Right kidney (tissue), 9 donors: ENCODE data around the gene SLC39A9.

Source experiments
- DNase-seq: peaks from one replicate; pipeline ENCODE4 v3.0.0-alpha.2; 2016
- long read RNA-seq, 8 donors: transcript quantifications; one replicate each; lab custom pipeline, GENCODE V29; 2026

Gene SLC39A9, protein sequence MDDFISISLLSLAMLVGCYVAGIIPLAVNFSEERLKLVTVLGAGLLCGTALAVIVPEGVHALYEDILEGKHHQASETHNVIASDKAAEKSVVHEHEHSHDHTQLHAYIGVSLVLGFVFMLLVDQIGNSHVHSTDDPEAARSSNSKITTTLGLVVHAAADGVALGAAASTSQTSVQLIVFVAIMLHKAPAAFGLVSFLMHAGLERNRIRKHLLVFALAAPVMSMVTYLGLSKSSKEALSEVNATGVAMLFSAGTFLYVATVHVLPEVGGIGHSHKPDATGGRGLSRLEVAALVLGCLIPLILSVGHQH
- long read RNA-seq, donor 1, full-length matches to known transcripts = 11 of 11 reads
- long read RNA-seq, donor 1, partial matches to known transcripts = 0 of 11 reads
- long read RNA-seq, donor 1, other reads (novel, unspliced or antisense) = 0 of 11 reads
- long read RNA-seq, donor 2, full-length matches to known transcripts = 8 of 8 reads
- long read RNA-seq, donor 2, partial matches to known transcripts = 0 of 8 reads
- long read RNA-seq, donor 2, other reads (novel, unspliced or antisense) = 0 of 8 reads
- long read RNA-seq, donor 3, partial matches to known transcripts = 195 of 346 reads
- long read RNA-seq, donor 3, other reads (novel, unspliced or antisense) = 146 of 346 reads
- long read RNA-seq, donor 4, full-length matches to known transcripts = 12 of 12 reads
- long read RNA-seq, donor 4, partial matches to known transcripts = 0 of 12 reads
- long read RNA-seq, donor 4, other reads (novel, unspliced or antisense) = 0 of 12 reads
- long read RNA-seq, donor 5, full-length matches to known transcripts = 9 of 9 reads
- long read RNA-seq, donor 5, partial matches to known transcripts = 0 of 9 reads
- long read RNA-seq, donor 5, other reads (novel, unspliced or antisense) = 0 of 9 reads
- long read RNA-seq, donor 6, full-length matches to known transcripts = 9 of 312 reads
- long read RNA-seq, donor 6, partial matches to known transcripts = 296 of 312 reads
- long read RNA-seq, donor 6, other reads (novel, unspliced or antisense) = 7 of 312 reads
- long read RNA-seq, donor 7 = 0 reads
- long read RNA-seq, donor 8, transcript SLC39A9-202 (7 exons, 3,560 nt) = major isoform, 11 of 13 reads
- long read RNA-seq, donor 8, partial matches to known transcripts = 0 of 13 reads
- long read RNA-seq, donor 8, other reads (novel, unspliced or antisense) = 0 of 13 reads

DNA sequence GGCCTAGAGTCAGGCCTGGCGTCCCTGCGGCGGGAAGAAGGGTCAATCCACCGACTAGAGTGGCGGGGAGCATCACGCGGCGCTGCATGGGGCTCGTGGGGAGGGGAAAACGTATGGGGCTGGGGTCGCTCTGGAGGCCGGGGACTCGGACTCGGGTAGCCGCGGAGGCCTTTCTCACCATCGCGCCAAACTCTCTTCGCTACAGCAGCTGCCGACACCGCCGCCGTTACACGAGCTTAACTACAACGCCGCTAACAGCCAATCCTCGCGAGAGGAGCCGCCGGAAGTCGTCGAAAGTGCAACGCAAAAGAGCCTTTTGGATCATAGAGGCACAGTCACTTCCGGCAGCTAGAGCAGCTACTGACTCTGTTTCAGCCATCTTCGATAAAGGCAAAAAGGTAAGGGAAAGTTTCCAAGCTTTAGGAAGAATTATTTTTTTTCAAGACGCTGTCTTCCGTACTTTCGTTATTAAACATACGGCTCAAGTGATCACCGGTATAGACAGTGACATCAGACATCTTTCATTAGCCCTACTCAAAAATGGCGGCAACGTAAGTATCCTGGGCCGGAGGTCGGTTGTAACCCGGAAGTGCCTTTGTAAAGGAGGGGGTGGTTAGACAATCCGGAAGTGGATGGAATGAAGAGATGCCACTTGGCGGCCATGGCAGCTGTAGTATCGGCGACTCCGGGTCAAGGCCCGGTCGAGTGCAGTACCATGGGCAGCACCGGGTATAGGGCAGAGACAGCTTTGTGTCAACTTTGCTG lies at the start of gene SLC39A9, which contains the start of gene ERH:
Gene SLC39A9 (plus strand): TSS at position 640 of the 765 bp plus-strand sequence. CDS start 678 bp downstream, outside the sequence.
Gene ERH (minus strand): TSS at position 247 of the 765 bp plus-strand sequence. CDS start 66 bp downstream, at position 181.
- peak; percentile 97 for DNase-seq

DNA sequence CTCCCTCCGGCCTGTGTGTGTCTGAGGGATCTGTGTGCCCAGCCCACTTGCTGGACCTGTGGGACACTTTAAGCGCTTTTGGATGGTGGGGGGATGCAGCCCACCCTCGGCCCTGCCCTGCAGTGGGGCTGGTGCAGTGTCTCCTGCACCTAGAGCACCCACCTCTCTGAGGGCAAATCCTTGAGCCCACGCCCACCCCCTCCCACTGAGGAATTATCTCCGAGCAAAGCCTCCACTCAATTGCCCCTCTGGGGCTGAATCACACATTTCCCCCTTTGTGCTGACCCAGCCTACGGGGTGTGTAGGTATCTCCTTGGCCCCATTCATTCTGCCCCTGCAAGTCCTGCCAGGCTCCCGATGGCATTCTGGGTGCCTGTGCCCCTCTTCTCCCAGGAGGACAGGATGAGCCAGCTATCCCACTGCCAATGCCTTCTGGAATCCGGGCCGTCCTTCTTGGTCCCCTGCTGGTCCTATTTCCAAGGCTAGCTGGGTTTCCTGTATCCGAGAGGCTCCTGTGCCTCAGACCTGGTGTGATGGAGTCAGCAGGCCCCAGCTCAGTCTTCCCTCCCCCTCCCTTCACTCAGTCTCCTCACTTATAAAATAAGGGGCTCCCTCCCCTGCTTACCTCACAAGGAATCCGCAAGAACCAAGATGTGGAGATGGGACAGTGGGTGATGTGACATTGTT lies 49.3 kb upstream of the SLC39A9 start:
- no peak for DNase-seq

DNA sequence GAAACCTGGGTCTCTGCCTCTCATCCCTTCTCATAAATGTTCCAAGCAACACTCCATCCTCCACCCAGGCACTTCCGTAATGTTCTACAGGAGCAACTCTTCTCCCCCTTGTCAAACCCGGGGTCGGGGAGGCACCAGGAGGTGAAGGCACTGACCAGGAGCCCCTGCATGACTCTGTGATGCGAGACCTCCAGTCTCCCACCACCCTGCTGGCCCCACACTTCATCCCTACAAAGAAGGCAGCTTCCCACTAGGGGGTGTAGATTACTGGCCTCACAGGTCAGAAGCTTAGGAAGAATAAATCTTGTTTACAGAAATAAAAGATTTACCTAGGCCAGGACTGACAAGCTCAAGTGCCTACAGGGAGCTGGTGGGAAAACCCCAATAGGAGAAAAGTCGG lies 47.6 kb upstream of the SLC39A9 start:
- no peak for DNase-seq

DNA sequence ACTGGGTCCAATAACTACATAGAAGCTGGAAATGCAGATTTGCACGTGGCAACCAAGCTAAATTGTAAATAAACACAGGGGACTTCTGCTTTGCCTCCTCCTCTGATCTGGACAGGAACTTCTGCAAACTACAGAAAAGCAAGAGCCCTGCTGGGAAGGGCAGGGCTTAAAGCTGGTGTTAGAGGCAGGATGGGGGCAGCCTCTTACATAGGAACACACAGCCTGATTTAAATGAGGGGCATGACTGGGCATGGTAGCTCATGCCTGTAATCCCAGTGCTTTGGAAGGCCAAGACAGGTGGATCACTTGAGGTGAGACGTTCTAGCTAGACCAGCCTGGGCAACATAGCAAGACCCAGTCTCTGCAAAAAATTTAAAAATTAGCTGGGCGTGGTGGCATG lies 47.1 kb upstream of the SLC39A9 start:
- DNase-seq = no peak

DNA sequence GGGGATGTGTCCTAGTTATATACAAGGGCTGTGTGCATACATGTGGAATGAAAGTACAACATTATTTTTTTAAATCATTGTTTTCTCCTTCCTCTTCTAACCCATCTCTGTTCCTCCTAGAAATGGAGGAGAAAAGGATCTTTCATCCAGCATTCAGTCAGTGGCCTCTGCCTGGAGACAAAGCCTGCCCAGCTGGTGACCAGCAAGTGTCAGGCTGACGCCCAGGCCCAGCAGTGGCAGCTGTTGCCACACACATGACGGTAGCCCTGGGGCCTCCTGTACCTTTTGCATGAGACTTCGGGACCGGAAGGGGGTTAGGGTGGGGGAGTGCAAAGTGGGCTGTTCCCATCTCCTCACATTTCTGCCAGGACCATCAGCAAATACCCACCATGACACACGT lies 46.6 kb upstream of the SLC39A9 start:
- DNase-seq = no peak

DNA sequence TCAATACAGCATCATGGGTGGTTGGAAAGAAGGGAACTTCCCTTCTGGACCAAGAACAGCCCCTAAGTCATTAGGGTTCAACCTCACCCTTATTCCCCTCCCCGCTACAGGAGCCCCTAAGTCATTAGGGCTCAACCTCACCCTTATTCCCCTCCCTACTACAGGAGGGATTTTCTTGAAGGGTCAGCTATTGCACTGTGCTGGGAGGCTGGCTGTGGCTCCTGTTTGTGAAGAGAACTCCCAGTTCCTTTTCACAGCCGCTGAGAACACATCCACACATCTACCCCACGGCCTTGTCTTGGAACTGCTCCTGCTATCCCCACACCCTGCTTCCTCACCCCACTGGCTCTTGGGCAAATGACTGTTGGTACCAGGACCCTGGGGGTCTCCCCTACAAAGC lies 45.3 kb upstream of the SLC39A9 start:
- no peak for DNase-seq

DNA sequence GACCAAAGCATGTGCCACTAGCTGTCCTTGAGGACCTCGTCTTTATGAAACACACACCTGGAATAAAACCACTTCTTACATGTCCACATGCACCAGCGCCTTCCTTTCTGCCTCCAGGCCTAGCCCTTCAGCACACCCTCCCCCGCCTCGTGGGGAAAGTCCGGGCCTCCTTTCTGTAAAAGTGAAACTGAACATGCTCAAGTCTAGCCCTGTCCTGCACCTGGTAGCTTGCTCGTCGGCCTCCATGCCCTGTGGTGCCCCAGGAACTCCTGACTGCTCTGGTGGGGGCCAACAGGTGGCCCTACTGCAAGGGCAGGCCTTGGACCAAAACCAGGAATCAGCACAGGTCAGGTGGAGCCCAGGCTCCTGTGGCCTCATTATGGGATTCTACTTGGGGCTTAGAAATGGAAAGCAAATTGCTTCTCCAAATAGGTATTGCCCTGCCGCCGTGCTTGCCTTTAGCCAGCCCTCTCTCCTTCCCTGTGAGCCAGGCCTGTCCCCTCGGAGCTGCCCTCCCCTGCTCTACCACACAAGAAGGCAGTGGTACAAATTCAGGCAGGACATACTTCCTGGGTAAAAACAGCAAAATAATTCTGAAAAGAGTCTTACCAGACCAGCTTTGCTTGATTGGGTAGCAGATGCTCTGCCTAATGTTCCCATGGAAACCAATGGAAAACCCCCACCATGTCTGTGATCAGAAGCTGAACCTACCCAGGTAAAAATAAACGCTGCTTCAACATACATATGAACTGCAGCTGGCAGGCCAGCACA lies 43.9 kb upstream of the SLC39A9 start:
- no peak for DNase-seq

DNA sequence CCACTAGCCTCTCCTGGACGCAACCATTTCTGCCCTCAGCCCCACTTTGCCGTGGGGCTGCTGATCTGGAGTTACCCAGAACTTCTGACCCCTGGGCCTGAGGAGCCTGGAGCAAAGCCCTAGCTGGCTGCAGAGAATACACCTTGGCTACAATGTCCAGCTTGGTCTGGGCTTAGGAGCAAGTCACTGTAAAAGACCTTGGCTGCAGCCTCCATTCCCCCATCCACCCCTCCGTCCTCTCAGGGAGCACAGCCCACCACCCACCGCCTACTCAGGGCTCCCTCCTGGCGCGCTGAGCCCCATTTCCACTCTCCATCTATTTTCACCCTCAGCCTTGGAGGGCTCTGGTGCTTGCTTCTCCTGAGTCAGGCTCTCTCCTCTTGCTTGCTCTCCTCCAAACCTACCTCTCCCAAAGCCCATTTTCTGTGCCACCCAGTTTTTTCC lies 43.3 kb upstream of the SLC39A9 start:
- DNase-seq = no peak

DNA sequence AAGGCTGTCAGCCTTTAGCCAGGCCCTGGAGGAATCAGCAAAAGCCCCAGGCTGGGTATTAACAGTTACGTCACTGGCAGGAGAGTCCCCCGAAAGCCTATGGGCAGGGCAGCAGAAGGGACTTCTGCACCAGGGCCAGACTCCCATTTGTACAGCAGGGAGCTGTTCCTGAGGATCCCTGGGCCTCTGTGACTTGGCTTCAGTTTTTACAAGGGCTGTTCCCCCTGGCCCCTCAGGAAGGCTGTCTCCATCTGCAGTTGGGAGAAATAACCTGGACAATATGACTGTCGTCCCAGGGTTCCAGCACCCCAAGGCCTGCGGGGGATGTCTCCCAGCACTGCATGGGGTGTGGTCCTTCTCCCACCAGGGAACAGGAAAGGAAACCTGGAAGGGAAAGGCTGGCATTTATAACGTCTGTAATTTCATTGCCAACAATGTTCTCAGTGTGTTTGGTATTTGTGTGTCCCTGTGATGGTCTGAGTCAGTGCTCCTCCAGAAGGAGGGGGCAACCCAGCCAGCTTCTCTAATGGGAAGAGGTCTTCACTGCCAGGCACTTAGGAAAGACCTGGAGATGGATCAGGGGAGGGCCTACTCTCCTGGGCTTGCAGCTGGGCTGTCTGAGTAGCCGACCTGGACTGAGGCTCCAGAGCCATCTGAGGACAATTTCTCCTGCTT lies 42.7 kb upstream of the SLC39A9 start:
- DNase-seq = no peak

DNA sequence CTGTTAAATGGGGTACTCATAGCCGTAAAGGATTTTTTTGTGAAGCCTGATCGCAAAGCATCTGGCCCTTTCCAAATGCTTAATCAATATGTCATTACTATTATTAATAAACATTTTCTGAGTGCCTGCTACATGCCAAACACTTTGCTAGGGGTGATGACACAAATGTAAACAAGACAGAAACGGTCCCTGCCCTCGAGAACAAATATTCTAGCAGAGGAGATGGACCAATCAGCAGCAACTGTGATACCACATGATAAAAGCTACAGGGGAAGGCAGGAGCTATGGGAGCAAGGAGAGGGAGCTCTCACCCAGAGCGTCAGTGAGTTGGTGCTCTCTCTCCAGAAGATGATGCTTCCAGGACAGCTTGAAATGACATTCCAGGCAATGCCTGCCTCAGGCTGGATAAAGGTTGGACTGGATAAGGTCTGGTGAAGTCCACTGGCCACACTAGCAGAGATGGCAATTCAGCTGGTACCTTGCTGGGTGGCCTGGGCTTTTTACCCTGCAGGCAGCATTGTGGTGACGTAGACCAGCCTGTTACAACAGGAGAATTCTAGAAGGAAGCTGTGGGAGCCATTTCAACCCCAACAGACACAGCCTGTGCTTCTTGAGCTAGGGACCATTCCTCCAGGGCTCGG lies 41.5 kb upstream of the SLC39A9 start:
- DNase-seq = no peak

DNA sequence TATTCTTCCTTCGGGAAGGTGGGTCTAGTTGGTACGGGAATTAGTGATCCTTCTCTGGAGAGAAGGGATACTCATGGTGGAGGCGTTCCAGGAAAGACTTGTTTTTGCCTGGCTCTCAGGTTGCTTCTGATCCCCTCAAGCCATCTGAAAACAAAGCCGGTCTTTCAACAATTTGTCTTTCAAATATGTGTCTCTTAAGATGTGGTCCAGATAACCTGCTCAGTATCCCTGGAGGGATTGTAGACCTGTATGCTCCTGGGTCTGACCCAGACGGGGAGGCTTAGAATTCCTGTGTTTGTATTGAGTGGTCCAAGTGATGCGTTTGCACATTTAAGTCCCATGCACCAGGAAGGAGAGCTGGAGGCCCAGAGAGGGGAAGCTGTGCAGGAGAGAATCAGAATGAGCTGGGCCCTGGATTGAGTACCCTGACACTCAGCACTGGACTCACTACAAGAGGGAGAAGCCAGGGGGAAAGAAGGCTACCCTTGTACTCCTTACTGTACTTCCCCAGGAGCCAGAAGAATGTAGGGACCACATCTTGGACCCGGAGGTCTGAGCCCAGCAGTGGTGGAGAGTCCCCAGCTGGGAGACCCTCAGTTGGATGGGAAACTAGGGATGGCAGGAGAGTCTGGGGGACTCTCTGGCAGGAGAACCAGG lies 40.8 kb upstream of the SLC39A9 start:
- DNase-seq = no peak

DNA sequence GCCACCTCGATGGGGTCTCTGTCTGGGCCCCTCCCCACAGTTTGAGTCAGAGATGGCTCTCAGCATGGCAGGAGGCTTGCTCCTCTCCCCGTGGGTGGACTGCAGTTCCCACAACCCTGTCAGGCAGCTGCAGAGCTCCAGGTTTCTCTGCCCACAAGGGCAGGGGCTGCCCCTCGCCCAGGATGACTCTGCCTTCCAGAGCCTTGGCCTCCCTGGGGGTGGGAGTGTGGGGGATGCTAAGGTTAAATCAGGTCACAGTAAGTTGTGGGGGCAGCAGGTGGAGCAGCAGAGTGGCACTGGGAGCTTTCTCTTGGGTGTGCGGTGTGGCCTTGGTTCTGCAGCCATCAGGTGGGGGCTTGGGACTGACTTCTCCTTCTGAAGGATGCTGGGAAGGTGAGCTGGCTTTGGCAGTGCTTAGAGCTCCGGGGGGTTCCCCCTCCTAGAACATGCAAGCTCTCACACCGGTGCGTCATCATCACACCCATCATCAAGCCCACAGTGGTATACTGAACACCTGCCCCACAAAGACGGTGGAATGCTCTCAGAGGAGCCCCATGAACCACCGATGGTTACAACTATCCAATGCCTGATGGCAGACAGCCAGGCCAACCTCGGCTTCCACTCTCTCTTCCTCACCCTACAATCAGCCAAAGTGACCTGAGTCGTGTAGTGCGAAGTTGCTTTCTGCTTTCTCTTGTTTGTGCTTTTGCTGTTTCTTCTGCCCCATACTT lies 40.1 kb upstream of the SLC39A9 start:
- DNase-seq = no peak

DNA sequence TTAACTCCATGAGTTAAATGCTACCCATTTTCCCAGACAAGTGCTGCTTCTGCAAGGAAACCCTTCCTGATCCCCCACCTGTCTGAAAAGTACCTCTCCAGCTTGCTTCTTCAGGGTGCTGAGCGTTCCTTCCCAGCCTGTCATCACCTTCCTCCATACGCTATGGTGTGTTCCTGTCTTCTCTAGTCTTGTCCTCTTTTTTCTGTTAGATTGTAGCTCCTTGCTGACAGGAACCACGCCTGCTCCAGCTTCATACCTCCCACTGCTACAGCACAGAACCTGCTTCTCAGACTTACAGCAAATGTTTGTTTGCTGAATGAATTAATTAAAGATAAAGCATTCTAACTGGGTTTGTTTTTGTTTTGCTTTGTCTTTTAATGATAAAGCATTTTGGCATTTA lies 39.5 kb upstream of the SLC39A9 start:
- DNase-seq = no peak

DNA sequence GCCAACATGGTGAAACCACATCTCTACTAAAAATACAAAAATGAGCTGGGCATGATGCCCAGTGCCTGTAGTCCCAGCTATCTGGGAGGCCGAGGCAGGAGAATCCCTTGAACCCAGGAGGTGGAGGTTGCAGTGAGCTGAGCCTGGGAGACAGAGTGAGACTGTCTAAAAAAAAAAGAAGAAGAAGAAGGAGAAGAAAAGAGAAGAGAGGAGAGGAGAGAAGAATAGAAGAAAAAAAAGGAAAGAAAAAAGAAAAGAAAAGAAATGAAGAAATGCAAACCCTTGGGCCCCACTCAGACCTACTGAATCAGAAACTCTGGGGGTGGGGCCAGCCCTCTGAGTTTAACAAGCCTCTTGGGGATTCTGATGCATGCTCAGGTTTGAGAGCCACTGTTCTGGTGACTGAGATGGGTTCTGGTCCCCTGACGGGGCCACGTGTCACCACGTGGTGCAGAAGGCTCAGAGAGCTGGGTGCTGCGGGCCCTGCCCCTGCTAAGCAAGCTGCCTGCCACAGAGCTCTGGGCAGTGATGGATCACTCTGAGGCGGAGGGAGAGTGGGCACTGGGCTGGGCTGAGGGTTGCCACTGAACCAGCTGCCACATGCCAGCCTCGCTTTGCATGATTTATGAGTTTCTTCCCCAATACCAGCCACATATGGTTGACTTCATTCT lies 37.9 kb upstream of the SLC39A9 start:
- no peak for DNase-seq

DNA sequence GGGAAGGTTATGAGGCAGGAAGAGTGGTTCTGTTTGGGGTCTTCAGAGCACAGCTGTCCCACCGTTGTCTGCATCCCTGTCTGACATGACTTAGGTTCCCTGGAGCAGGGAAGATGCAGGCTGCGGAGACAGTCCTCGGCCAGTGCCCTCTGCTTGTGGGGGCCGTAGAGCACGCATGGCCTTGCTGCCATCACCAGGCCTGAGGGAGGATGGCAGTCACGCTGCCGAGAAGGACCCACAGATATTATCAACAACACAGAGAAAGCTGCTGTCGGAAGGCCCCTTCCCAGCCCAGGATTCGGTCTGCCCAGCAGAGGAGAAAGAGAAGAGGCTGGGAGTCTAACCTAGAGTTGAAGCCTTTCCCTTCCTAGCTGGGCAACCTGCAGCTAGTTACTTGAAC lies 35.4 kb upstream of the SLC39A9 start:
- no peak for DNase-seq

DNA sequence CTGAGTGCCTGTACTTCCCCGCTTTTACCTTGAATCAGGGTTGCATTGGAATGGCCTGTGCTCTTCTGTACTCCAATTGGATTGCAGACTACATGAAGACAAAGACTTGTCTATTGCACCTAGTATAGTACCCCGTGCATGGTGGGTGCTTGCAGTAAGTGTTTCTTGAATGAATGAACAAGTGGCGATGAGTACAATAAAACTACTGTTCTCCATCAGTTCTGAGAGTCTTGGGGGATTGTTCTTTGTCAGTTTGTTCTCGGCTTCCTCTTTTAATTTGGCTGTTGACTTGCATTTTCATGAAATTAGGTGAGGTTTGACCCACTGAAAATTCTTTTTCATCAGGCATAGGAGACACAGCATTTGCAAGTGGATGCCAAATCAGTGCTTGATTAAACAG lies 34.5 kb upstream of the SLC39A9 start:
- no peak for DNase-seq

DNA sequence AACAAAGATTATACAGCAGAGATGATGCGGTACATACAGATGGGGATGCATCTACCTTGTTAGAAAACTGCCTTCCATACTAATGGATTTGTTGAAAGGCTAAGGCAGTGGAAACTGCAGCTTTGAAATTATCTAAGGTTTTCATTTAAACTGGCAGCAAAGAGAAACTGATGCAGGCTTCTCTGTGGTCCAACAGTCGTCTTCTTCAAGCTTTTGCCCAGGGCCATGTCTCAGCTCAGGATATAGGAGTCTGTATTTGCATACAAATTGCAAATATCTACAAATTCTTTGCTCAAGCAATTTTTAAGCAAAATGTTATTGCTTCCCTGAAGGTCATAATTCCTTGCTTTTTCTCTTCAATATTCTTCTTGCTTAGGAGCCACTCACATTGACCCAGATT lies 34.1 kb upstream of the SLC39A9 start:
- DNase-seq = no peak
